ENCODE measurements around the gene FNDC3B. TPM values are rescaled to one million over a fixed set of nuclear protein-coding genes. Genes with fewer than 3 reads are reported as not detected.
A peak's percentile ranks its signal among the peaks of the same experiment; 100 is the strongest.

Gene FNDC3B
- polyA plus RNA-seq, 2 of the 4 experiments (the other 2 are of a cell fraction), result 29.5 to 33.6 TPM

DNA sequence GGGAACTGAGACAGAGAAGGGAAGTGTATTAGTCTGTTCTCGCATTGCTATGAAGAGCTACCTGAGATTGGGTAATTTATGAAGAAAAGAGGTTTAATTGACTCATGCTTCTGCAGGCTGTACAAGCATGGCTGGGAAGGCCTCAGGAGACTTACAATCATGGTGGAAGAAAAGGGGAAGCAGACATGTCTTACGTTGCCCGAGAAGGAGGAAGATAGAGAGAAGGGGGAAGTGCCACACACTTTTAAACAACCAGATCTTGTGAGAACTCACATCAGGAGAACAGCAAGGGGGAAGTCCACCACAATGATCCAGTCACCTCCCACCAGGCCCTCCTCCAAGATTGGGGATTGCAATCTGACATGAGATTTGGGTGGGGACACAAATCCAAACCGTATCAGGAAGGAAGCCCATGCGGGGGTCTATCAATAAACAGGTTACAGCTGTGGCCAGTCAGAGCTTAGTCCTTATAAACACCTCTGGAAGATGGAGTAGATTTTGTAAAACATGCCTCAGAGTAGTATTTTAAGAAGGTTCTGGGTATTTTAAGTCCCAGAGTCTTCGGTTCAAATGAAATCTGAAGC lies 254.9 kb downstream of the FNDC3B start:
- no peak for ATAC-seq
- H3K4me3 ChIP-seq, result no peak overlapping the region
- ChIA-PET CTCF (no interaction called here), POLR2A (no interaction called here)
- no peak overlapping the region for H3K4me2 ChIP-seq
- TF ChIP-seq SMC3 (IDR thresholded peaks at IDR 0.05) (no peak), CBX8 (IDR thresholded peaks at IDR 0.05) (no peak), RARB (CRISPR knock-in tag; IDR thresholded peaks at IDR 0.05) (no peak), RFX5 (IDR thresholded peaks at IDR 0.05) (no peak), ESRRA (IDR thresholded peaks at IDR 0.05; ENCODE audit: borderline replicate concordance, low read length) (no peak)
- FAIRE-seq, result no peak
- no peak overlapping the region for H3K27ac ChIP-seq
- WGBS (ENCODE audit: missing lambda C conversion rate), result 98% methylated on average over 6 of the region's 6 CpGs
- no peak for DNase-seq (ENCODE audit: low read depth in 1 of 2, low spot score in 1 of 2)
- H3K4me1 ChIP-seq, result peaks cover 12% of the 10 kb centered on the region; the same call in 1 of the 3 replicates
- H3K9me3 ChIP-seq, result no peaks in the 10 kb centered on the region

DNA sequence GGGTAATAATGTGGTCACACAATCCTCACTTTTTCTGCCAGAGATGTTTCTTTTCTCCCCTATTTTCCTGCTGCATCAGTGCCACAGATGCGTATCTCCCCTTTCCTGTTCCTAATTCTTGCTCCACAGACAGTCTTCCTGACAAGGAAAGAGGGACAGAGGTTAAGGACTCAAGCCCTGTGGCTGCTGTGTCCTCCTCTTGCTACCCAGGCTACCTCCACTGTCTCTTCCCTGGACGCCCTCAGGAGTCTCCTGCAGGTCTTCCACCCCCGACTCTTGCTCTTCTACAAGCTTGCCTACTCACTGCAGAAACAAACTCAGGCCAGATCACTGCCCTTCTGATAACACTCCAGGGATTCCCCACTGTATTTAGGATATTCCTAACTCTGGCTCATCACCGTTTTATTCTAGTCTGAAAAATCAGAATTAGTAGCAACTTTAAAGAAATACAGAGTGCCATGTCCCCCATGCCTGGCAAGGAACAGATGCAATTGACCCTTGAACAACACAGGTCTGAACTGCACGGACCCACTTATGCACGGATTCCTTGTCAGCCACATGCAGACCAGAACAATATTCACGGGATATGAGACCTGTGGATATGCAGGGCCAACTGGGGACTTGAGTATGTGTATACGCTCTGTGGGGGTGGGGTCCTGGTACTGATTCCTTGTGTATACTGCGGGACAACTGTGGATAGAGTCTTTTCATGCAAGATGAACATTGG lies 257.0 kb downstream of the FNDC3B start:
- POLR2A ChIA-PET, result no interaction called here
- ATAC-seq (peak; percentile 13 to 44; a peak in 4 of 6 replicates), FAIRE-seq (no peak)

DNA sequence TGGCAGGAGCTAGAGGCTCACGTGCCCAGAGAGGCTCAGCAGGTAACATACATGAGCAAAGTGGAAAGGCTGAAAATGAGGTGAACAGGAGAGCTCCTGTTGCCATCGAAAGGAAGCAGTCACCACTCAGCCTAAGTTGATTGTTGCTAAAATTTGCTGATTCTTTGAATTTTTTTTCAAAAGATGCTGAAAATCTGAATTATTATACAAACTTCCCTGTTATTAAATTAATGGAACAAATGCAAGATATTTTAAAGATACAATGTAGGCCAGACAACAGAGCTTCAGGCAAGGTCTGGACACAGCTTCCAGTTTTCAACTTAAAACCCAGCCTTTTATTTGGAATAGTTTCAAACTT lies 257.6 kb downstream of the FNDC3B start:
- no peaks in the 10 kb centered on the region for H3K4me1 ChIP-seq
- POLR2A ChIA-PET, result no interaction called here
- TF ChIP-seq ESRRA (IDR thresholded peaks at IDR 0.05; ENCODE audit: borderline replicate concordance, low read length) (no peak), MAFK (IDR thresholded peaks at IDR 0.05; ENCODE audit: partially characterized antibody) (peak; percentile 30)
- H3K4me3 ChIP-seq, result no peak overlapping the region
- H3K9me3 ChIP-seq, result no peaks in the 10 kb centered on the region
- no peak overlapping the region for H3K4me2 ChIP-seq
- FAIRE-seq, result no peak
- no peak overlapping the region for H3K27ac ChIP-seq
- no peak for DNase-seq (ENCODE audit: low read depth in 1 of 2, low spot score in 1 of 2)
- no peak for ATAC-seq
- CTCF ChIA-PET, result interaction anchor here (0.7 kb wide), 1 partner anchor 11 kb away, joined by 3 read pairs; no protein-coding TSS in a partner anchor
- 92% methylated on average over 2 of the region's 2 CpGs for WGBS (ENCODE audit: missing lambda C conversion rate)

More for the DNA sequence above, 257.0 kb downstream of the FNDC3B start:
- Histone ChIP-seq H3K4me3 (no peak overlapping the region), H3K9me3 (no peaks in the 10 kb centered on the region), H3K4me1 (no peaks in the 10 kb centered on the region), H3K4me2 (no peak overlapping the region), H3K27ac (peak overlapping the region in 1 of 2 experiments; percentile 59; a peak in 2 of 6 replicates)
- CTCF ChIA-PET, result interaction anchor here (0.7 kb wide), 1 partner anchor 11 kb away, joined by 3 read pairs; no protein-coding TSS in a partner anchor
- no peak for DNase-seq (ENCODE audit: low read depth in 1 of 2, low spot score in 1 of 2)
- TF ChIP-seq HOXB13 (CRISPR knock-in tag; IDR thresholded peaks at IDR 0.05; ENCODE audit: low read depth), result no peak
- no peak for TF ChIP-seq HOXA7 (CRISPR knock-in tag; IDR thresholded peaks at IDR 0.05)
- TF ChIP-seq JUN (IDR thresholded peaks at IDR 0.05), result no peak
- no peak for TF ChIP-seq CBX2 (IDR thresholded peaks at IDR 0.05; ENCODE audit: borderline replicate concordance, low read depth)
- TF ChIP-seq POLR2A (IDR thresholded peaks at IDR 0.05; ENCODE audit: low read length), result no peak
- TF ChIP-seq POLR2AphosphoS2 (conservative IDR thresholded peaks at IDR 0.05; ENCODE audit: low read length), result no peak
- TF ChIP-seq, protein P1, sequence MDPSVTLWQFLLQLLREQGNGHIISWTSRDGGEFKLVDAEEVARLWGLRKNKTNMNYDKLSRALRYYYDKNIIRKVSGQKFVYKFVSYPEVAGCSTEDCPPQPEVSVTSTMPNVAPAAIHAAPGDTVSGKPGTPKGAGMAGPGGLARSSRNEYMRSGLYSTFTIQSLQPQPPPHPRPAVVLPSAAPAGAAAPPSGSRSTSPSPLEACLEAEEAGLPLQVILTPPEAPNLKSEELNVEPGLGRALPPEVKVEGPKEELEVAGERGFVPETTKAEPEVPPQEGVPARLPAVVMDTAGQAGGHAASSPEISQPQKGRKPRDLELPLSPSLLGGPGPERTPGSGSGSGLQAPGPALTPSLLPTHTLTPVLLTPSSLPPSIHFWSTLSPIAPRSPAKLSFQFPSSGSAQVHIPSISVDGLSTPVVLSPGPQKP (IDR thresholded peaks at IDR 0.05; ENCODE audit: low read depth, low read length), result no peak
- TF ChIP-seq ESRRA (IDR thresholded peaks at IDR 0.05; ENCODE audit: borderline replicate concordance, low read length), result no peak
- TF ChIP-seq, protein P2, sequence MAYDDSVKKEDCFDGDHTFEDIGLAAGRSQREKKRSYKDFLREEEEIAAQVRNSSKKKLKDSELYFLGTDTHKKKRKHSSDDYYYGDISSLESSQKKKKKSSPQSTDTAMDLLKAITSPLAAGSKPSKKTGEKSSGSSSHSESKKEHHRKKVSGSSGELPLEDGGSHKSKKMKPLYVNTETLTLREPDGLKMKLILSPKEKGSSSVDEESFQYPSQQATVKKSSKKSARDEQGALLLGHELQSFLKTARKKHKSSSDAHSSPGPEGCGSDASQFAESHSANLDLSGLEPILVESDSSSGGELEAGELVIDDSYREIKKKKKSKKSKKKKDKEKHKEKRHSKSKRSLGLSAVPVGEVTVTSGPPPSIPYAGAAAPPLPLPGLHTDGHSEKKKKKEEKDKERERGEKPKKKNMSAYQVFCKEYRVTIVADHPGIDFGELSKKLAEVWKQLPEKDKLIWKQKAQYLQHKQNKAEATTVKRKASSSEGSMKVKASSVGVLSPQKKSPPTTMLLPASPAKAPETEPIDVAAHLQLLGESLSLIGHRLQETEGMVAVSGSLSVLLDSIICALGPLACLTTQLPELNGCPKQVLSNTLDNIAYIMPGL (CRISPR knock-in tag; IDR thresholded peaks at IDR 0.05; ENCODE audit: borderline replicate concordance), result no peak
- TF ChIP-seq TFCP2L1 (CRISPR knock-in tag; IDR thresholded peaks at IDR 0.05), result no peak
- TF ChIP-seq, protein P3, sequence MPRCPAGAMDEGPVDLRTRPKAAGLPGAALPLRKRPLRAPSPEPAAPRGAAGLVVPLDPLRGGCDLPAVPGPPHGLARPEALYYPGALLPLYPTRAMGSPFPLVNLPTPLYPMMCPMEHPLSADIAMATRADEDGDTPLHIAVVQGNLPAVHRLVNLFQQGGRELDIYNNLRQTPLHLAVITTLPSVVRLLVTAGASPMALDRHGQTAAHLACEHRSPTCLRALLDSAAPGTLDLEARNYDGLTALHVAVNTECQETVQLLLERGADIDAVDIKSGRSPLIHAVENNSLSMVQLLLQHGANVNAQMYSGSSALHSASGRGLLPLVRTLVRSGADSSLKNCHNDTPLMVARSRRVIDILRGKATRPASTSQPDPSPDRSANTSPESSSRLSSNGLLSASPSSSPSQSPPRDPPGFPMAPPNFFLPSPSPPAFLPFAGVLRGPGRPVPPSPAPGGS (IDR thresholded peaks at IDR 0.05), result no peak
- 97% methylated on average over 9 of the region's 9 CpGs for WGBS (ENCODE audit: missing lambda C conversion rate)

Data from A549 (cell line).